GM12892 (cell line): ENCODE data around the gene VWA5B1.

Source experiments
- DNase-seq: peaks from one replicate; pipeline ENCODE4 v3.0.0; 2011; ENCODE audit not compliant: insufficient read length
- FAIRE-seq: peaks from 2 replicates; lab custom pipeline; 2011; peaks lifted over from hg19 to GRCh38; lab: Jason Lieb, UNC
- POLR2A ChIP-seq: IDR thresholded peaks from 2 replicates; pipeline ENCODE4 v1.6.1; 2011; ENCODE audit warnings: low read depth, low read length, control low read depth
- POLR2AphosphoS5 ChIP-seq: IDR thresholded peaks from 2 replicates; pipeline ENCODE4 v1.6.1; 2011; ENCODE audit warnings: low read depth, low read length, control low read depth
- TAF1 ChIP-seq: IDR thresholded peaks from 2 replicates; pipeline ENCODE4 v1.6.1; 2011; ENCODE audit warnings: low read depth, mild to moderate bottlenecking, control low read depth, low read length, borderline replicate concordance

The VWA5B1 gene

GRCh38 chr1:20311289-20311688 lies 20.6 kb downstream of the VWA5B1 start:
- FAIRE-seq (no peak), DNase-seq (no peak)
- TF ChIP-seq POLR2AphosphoS5 (no peak), POLR2A (no peak), TAF1 (no peak)

DNA sequence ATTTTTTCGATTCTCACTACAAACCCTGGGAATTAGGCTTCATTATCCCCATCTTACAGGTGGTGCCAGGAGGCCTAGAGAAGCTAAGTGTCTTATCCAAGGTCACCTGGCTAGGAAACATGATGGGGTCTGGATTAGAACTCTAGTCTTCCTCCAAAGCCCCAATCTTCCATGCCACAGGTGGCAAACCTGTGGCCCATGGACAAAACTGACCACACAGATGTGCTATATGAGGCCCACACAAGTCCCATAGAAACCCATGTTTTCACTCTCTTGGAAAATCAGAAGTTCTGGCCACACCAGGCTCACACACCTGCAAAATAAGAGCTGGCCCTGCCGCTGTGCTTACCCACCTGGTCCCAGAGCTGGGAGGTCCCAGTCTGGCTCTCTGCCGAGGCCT lies 21.6 kb downstream of the VWA5B1 start:
- DNase-seq (no peak), FAIRE-seq (no peak)
- TF ChIP-seq POLR2A, result no peak
- no peak for TF ChIP-seq TAF1
- TF ChIP-seq POLR2AphosphoS5, result no peak

- DNase-seq, result no peak
- TF ChIP-seq POLR2A, result no peak
- no peak for TF ChIP-seq POLR2AphosphoS5
- FAIRE-seq, result no peak
Measured at GRCh38 chr1:20312818-20313217, 22.1 kb downstream of the VWA5B1 start.

GRCh38 chr1:20317471-20317870 lies 26.8 kb downstream of the VWA5B1 start:
- FAIRE-seq, result no peak
- no peak for TF ChIP-seq POLR2A
- TF ChIP-seq TAF1, result no peak
- no peak for TF ChIP-seq POLR2AphosphoS5
- no peak for DNase-seq

GRCh38 chr1:20318521-20318920 lies 27.8 kb downstream of the VWA5B1 start:
- DNase-seq (no peak), FAIRE-seq (no peak)
- TF ChIP-seq TAF1 (no peak), POLR2A (no peak), POLR2AphosphoS5 (no peak)

GRCh38 chr1:20318971-20319370 lies 28.3 kb downstream of the VWA5B1 start:
- TF ChIP-seq POLR2AphosphoS5, result no peak
- TF ChIP-seq TAF1, result no peak
- no peak for TF ChIP-seq POLR2A
- no peak for DNase-seq
- FAIRE-seq, result no peak

GRCh38 chr1:20319456-20320220 lies 29.0 kb downstream of the VWA5B1 start:
- no peak for FAIRE-seq
- no peak for DNase-seq
- TF ChIP-seq POLR2AphosphoS5 (no peak), TAF1 (no peak), POLR2A (no peak)

DNA sequence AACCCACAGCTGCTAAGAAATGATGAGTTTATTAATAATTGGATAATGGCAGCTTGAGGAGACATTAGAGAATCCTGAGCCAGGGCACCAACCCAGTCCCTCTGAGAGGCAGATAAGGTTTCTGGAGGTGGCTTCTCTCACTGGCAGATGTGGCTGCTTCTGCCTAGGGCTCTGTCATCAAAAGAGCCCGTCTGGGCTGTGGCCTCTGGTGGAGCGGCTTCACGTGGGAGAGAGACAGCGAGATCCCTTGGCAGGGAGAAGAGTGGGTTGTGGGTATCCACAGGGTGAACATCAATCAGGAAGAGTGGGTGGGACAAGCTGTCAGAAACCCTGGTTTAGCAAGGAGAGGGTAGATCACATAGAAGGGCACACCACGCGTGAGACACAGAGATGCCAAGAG lies 30.0 kb downstream of the VWA5B1 start:
- DNase-seq, result no peak
- no peak for FAIRE-seq
- TF ChIP-seq POLR2A (no peak), TAF1 (no peak), POLR2AphosphoS5 (no peak)

GRCh38 chr1:20321573-20321972 lies 30.9 kb downstream of the VWA5B1 start:
- FAIRE-seq (peak; percentile 38), DNase-seq (no peak)
- no peak for TF ChIP-seq POLR2A
- no peak for TF ChIP-seq POLR2AphosphoS5
- no peak for TF ChIP-seq TAF1

GRCh38 chr1:20322081-20322824 lies 31.6 kb downstream of the VWA5B1 start:
- TF ChIP-seq POLR2A (no peak), POLR2AphosphoS5 (no peak), TAF1 (no peak)
- peak; percentile 52 for DNase-seq
- FAIRE-seq, result peak; percentile 86

GRCh38 chr1:20322825-20323612 lies 32.3 kb downstream of the VWA5B1 start:
- FAIRE-seq, result no peak
- TF ChIP-seq TAF1 (no peak), POLR2A (no peak), POLR2AphosphoS5 (no peak)
- DNase-seq, result no peak

GRCh38 chr1:20323613-20323920 lies 32.9 kb downstream of the VWA5B1 start:
- DNase-seq (no peak), FAIRE-seq (no peak)
- TF ChIP-seq TAF1 (no peak), POLR2A (no peak), POLR2AphosphoS5 (no peak)
